Spleen (tissue), 7 donors: ENCODE measurements around the gene PDE3A.

ENCODE experiments used
- POLR2A ChIP-seq, 3 donors: fragments of 450-650 bp; IDR thresholded peaks; one replicate each; pipeline ENCODE4 v1.5.1; 2017; ENCODE audit warnings: antibody characterized with exemption in 3 of 3, mild to moderate bottlenecking in 1 of 3
- POLR2AphosphoS5 ChIP-seq, 3 donors: sonication (generic); formaldehyde crosslinking; IDR thresholded peaks; one replicate each; pipeline ENCODE4 v1.5.1; 2017; ENCODE audit warnings: antibody characterized with exemption in 3 of 3
- TF ChIP-seq, protein P1 (sequence below), 11 experiments: fragments of 200-600 bp in 7 of 11; fragments of 450-650 bp in 4 of 11; sonication (generic) in 4 of 11; IDR thresholded peaks in 8 of 11; conservative IDR thresholded peaks in 3 of 11; 1 replicate in 7 of 11; 2 replicates in 4 of 11; pipeline versions ENCODE4 v1.4.0 to v1.8.0; 2016 to 2021; ENCODE audit warnings: antibody characterized with exemption in 11 of 11, inconsistent platforms in 4 of 11, mild to moderate bottlenecking in 1 of 11
- donor health status: DM: no; HTN: no; CAD: no; lungs with moderate emphysema.
- donor health status: DM: no; HTN: no; CAD: no.
- donor health status: DM: no; HTN: no; CAD: no.

DNA sequence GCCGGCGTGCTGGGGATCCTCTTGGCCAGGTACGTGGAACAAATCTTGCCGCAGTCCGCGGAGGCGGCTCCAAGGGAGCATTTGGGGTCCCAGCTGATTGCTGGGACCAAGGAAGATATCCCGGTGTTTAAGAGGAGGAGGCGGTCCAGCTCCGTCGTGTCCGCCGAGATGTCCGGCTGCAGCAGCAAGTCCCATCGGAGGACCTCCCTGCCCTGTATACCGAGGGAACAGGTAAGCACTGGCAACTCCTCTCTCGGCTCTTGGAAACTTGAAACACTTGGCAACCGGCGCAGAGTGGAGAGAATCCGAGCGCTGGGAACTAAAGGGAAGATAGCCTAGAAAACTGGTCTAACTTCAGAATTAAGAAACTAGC lies 1.7 kb downstream of the PDE3A start:
- TF ChIP-seq, protein P1, sequence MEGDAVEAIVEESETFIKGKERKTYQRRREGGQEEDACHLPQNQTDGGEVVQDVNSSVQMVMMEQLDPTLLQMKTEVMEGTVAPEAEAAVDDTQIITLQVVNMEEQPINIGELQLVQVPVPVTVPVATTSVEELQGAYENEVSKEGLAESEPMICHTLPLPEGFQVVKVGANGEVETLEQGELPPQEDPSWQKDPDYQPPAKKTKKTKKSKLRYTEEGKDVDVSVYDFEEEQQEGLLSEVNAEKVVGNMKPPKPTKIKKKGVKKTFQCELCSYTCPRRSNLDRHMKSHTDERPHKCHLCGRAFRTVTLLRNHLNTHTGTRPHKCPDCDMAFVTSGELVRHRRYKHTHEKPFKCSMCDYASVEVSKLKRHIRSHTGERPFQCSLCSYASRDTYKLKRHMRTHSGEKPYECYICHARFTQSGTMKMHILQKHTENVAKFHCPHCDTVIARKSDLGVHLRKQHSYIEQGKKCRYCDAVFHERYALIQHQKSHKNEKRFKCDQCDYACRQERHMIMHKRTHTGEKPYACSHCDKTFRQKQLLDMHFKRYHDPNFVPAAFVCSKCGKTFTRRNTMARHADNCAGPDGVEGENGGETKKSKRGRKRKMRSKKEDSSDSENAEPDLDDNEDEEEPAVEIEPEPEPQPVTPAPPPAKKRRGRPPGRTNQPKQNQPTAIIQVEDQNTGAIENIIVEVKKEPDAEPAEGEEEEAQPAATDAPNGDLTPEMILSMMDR (IDR thresholded peaks at IDR 0.05 in 8 of 11, conservative IDR thresholded peaks at IDR 0.05 in 3 of 11), result no peak
- TF ChIP-seq POLR2AphosphoS5 (IDR thresholded peaks at IDR 0.05) (no peak), POLR2A (IDR thresholded peaks at IDR 0.05) (no peak)
